Transverse colon (tissue), 4 donors: Measurements from ENCODE around the gene CDH26.

Experiments
- CTCF ChIP-seq, 5 experiments: fragments of 200-600 bp in 3 of 5; fragments of 450-650 bp in 2 of 5; sonication (generic) in 3 of 5; IDR thresholded peaks; 1 replicate in 2 of 5; 2 replicates in 3 of 5; pipeline ENCODE4 v1.5.1; 2016 to 2017; ENCODE audit warnings: antibody characterized with exemption in 5 of 5, inconsistent platforms in 3 of 5, mild to moderate bottlenecking in 2 of 5, moderate library complexity in 1 of 5
- EP300 ChIP-seq: sonication (generic); formaldehyde crosslinking; IDR thresholded peaks from one replicate; pipeline ENCODE4 v1.6.1; 2017; ENCODE audit warnings: antibody characterized with exemption, low read depth
- POLR2A ChIP-seq: fragments of 450-650 bp; IDR thresholded peaks from one replicate; pipeline ENCODE4 v1.6.1; 2016; ENCODE audit warnings: antibody characterized with exemption, mild to moderate bottlenecking, moderate library complexity
- POLR2AphosphoS5 ChIP-seq, 3 donors: sonication (generic); formaldehyde crosslinking; IDR thresholded peaks; one replicate each; pipeline ENCODE4 v1.6.1; 2016; ENCODE audit warnings: antibody characterized with exemption in 3 of 3

GRCh38 chr20:60006261-60006660 is 48.0 kb downstream of the CDH26 start:
- TF ChIP-seq CTCF (IDR thresholded peaks at IDR 0.05): no peak
- no peak for TF ChIP-seq POLR2A
- TF ChIP-seq POLR2AphosphoS5 (IDR thresholded peaks at IDR 0.05): no peak
- no peak for TF ChIP-seq EP300
